ENCODE results near the gene MTHFSD.

DNA sequence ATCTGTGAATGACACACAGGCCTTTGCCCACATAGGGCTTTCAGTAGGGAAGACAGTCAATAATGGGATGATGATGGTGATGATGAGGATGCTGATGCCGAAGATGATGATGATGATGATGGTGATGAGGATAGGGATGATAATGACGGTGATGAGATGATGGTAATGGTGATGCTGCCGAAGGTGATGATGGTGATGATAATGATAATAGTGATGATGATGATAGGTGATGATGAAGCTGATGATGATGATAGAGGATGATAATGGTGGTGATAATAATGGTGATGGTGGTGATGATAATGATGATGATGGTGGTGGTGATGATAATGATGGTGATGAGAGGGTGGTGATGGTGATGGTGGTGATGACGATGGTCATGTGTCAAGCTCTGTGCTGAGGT lies 36.2 kb upstream of the MTHFSD start:
- TF ChIP-seq, protein P1, sequence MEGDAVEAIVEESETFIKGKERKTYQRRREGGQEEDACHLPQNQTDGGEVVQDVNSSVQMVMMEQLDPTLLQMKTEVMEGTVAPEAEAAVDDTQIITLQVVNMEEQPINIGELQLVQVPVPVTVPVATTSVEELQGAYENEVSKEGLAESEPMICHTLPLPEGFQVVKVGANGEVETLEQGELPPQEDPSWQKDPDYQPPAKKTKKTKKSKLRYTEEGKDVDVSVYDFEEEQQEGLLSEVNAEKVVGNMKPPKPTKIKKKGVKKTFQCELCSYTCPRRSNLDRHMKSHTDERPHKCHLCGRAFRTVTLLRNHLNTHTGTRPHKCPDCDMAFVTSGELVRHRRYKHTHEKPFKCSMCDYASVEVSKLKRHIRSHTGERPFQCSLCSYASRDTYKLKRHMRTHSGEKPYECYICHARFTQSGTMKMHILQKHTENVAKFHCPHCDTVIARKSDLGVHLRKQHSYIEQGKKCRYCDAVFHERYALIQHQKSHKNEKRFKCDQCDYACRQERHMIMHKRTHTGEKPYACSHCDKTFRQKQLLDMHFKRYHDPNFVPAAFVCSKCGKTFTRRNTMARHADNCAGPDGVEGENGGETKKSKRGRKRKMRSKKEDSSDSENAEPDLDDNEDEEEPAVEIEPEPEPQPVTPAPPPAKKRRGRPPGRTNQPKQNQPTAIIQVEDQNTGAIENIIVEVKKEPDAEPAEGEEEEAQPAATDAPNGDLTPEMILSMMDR (conservative IDR thresholded peaks at IDR 0.05; ENCODE audit: low read depth, low read length): no peak
- TF ChIP-seq EZH2phosphoT487 (IDR thresholded peaks at IDR 0.05; ENCODE audit: borderline replicate concordance, low read length) (no peak), EZH2 (IDR thresholded peaks at IDR 0.05; ENCODE audit: low read length, unreplicated experiment) (no peak)
